GM12873 (cell line): Measurements from ENCODE around the gene PMF1.

Source experiments
- CTCF ChIP-seq: IDR thresholded peaks from 2 replicates; pipeline ENCODE4 v1.5.1; 2012; ENCODE audit warnings: low read depth, mild to moderate bottlenecking, moderate library complexity, low read length, control low read depth; ENCODE audit not compliant: insufficient read depth; ENCODE audit errors: missing control alignments

The PMF1 gene

GRCh38 chr1:156226782-156227181 lies 14.0 kb downstream of the PMF1 start:
- no peak for TF ChIP-seq CTCF

DNA sequence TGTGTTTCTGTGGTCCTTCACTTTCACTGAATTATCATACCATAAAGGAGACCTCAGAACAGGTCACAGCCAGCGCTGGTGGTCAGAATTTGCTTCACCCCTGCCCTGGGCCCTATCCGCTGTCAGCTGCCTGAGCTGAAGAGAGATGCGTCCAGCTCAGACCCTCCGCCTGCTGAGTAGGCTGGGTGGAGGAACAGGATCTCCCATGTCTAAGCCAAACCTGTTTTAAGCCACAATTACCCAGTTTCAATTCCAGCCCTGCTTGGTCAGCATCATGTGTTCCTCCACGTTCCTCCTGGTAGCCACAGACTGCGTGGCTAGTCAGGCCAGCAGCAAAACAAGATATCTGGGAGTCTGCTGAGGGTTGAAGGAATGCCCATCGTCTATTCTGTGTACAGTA lies 15.7 kb downstream of the PMF1 start:
- TF ChIP-seq CTCF = no peak

DNA sequence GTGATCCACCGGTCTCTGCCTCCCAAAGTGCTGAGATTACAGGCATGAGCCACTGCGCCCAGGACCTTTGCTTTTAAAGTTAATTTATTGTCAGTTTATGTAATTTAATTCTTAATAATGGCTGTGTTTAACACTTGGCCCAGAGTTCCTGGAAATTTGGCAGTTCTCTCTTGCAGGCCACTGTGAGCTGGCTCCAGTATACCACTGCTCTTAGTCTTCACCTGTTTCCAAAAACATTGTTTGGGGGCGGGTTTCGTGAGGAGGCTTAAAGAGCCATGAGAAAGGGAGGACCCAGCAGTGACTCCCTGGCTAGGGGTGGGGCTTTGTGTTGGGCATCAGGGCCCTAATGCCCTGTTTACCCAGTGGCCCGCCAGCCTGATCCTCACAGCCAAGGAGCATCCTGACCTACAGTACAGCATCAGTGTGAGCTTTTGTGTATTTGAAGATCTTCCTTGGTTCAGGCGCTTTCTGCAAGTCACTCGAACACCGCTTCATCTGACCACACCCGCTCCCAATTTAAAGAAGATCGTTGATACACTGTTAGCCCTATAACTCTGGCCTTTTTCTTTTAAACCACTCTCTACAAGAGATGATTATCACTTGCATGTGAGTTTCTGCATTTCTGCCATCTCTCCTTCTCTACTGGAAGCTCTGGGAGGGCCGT lies 17.1 kb downstream of the PMF1 start:
- no peak for TF ChIP-seq CTCF

DNA sequence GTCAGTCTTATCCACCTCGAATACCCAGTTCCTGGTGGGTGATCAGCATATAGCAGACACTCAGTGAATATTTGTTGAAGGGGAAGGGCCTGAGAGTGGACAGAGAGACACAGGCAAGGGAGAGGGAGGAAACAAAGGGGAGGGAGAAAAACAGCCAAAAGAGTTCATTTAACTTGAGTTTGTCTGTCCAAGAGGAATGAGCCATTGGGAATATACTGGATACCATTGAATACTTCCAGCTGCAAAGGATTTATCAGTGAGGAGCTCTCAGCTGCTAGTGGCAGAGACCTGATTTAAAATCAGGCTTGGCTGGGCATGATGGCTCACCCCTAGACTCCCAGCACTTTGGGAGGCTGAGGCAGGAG lies 17.6 kb downstream of the PMF1 start:
- no peak for TF ChIP-seq CTCF

- no peak for TF ChIP-seq CTCF
Observed at GRCh38 chr1:156232201-156232894, 19.5 kb downstream of the PMF1 start.

DNA sequence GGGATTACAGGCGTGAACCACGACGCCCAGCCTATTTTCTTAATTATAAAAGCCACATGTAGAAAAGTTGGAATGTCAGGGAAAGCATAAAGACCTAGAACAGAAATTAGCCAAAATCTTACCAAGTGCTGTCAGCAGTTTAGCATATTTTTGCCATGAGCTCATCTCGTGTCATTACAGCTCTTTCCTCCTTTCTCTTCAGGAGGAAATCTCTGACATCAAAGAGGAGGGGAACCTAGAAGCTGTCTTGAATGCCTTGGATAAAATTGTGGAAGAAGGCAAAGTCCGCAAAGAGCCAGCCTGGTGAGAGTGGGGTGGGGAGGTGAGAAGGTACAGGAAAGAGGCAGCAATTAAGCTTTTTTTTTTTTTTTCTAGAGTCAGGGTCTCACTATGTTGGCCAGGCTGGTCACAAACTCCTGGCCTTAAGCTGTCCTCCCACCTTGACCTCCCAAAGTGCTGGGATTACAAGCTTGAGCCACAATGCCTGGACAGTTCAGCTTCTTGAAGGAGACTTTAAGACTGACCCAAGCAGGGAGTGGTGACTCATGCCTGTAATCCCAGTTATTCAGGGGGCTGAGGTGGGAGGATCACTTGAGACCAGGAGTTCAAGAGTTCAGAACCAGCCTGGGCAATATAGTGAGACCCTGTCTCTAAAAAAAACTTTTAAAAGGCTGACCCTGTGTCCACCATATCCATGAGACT lies 20.8 kb downstream of the PMF1 start:
- TF ChIP-seq CTCF = no peak

DNA sequence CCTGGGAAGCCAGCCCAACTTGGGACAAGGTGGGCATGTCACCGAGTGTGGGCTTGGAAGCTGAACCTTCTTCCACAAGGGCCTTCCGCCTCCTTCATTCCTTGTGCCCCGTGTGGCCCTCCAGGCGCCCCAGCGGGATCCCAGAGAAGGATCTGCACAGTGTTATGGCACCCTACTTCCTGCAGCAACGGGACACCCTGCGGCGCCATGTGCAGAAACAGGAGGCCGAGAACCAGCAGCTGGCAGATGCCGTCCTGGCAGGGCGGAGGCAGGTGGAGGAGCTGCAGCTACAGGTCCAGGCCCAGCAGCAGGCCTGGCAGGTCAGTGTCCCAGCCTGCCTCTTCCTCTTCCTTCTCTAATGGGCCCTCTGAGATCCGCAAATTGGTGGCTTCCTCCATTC lies 23.4 kb downstream of the PMF1 start:
- no peak for TF ChIP-seq CTCF
